ENCODE measurements around the gene TOM1.

GRCh38 chr22:35397095-35397904 is 97.6 kb downstream of the TOM1 start:
- TF ChIP-seq CTCF (IDR thresholded peaks at IDR 0.05) (no peak), POLR2A (IDR thresholded peaks at IDR 0.05) (no peak)

Data from testis (tissue), 2 donors.